GM12878 (cell line): ENCODE results near the gene PRDM16. TPM values are rescaled to one million over a fixed set of nuclear protein-coding genes. Genes with fewer than 3 reads are reported as not detected.

Experiments
- NKRF ChIP-seq: fragments of 450-650 bp; conservative IDR thresholded peaks from 2 replicates; pipeline ENCODE4 v1.6.1; 2017; ENCODE audit warnings: mild to moderate bottlenecking, moderate library complexity
- TAF1 ChIP-seq: IDR thresholded peaks from 2 replicates; pipeline ENCODE4 v1.6.1; 2011; ENCODE audit warnings: mild to moderate bottlenecking, low read depth, low read length, borderline replicate concordance
- ZNF687 ChIP-seq: fragments of 450-650 bp; IDR thresholded peaks from 2 replicates; pipeline ENCODE4 v1.6.1; 2017; ENCODE audit warnings: mild to moderate bottlenecking, moderate library complexity
- polyA plus RNA-seq, 11 experiments: library from polyadenylated mRNA; depleted of rRNA in 4 of 11; unstranded in 6 of 11; stranded (reverse) in 5 of 11; fragments of >200 nt; fragmentation: Nextera tagmentation in 4 of 11; fragmentation: Illumina TruSeq in 1 of 11; extraction: Ambion mirVana in 4 of 11; extraction: Trizol in 1 of 11; gene quantifications; 1 replicate in 1 of 11; 2 replicates in 10 of 11; pipeline versions ENCODE4 v1.2.1 to v1.2.3, GENCODE V29; 2011 to 2016; ENCODE audit warnings: inconsistent platforms in 2 of 11, missing spikeins in 2 of 11, low read depth in 1 of 11
- total RNA-seq, 4 experiments: library from RNA; depleted of rRNA in 3 of 4; stranded (reverse); fragments of >200 nt in 3 of 4; fragmentation: Illumina TruSeq in 1 of 4; extraction: Trizol in 1 of 4; gene quantifications; 2 replicates each; pipeline versions ENCODE4 v1.2.1 to v1.2.3, GENCODE V29; 2013 to 2021

Gene PRDM16
- total and polyA plus RNA-seq, 10 of the 15 experiments (the other 5 are each of a cell fraction or from before 2014, with no cell fraction given), result 0.03 TPM; not detected in 9

- no peak for TF ChIP-seq ZNF687
- TF ChIP-seq TAF1, result no peak
- TF ChIP-seq NKRF, result no peak
These were observed 1.9 kb downstream of the PRDM16 start (continued) for GRCh38 chr1:3070644-3071564.
